RWPE2 (cell line): ENCODE results near the gene PCDH15.

Experiments used
- ATAC-seq: fragments of 200-7000 bp; cut with Tn5 transposase; 3 replicates; pipeline ENCODE4 v1.9.1; 2021; ENCODE audit warnings: low read depth
- DNase-seq: peaks from one replicate; pipeline ENCODE4 v3.0.0-alpha.2; 2020; ENCODE audit warnings: low spot score
- H3K27ac ChIP-seq: fragments of 450-650 bp; 2 replicates; pipeline ENCODE4 v1.5.1; 2017; ENCODE audit warnings: mild to moderate bottlenecking; ENCODE audit not compliant: poor library complexity, severe bottlenecking
- H3K27me3 ChIP-seq: fragments of 250-450 bp; sonication (Bioruptor Pico); 2 replicates; pipeline ENCODE4 v1.5.1; 2021; ENCODE audit warnings: mild to moderate bottlenecking, moderate library complexity; ENCODE audit not compliant: insufficient read depth, poor library complexity, severe bottlenecking
- H3K36me3 ChIP-seq: fragments of 250-450 bp; sonication (Bioruptor Pico); 2 replicates; pipeline ENCODE4 v1.5.1; 2020; ENCODE audit warnings: low read depth, mild to moderate bottlenecking, moderate library complexity
- H3K4me1 ChIP-seq: fragments of 250-450 bp; sonication (Bioruptor Pico); 2 replicates; pipeline ENCODE4 v1.5.1; 2021; ENCODE audit warnings: mild to moderate bottlenecking, moderate library complexity; ENCODE audit not compliant: insufficient read depth, poor library complexity, severe bottlenecking
- H3K4me3 ChIP-seq: fragments of 250-450 bp; sonication (Bioruptor Pico); 2 replicates; pipeline ENCODE4 v1.5.1; 2021; ENCODE audit warnings: mild to moderate bottlenecking, moderate library complexity; ENCODE audit not compliant: severe bottlenecking
- H3K9me3 ChIP-seq: fragments of 250-450 bp; sonication (Bioruptor Pico); 2 replicates; pipeline ENCODE4 v1.5.1; 2021; ENCODE audit warnings: mild to moderate bottlenecking, moderate library complexity; ENCODE audit not compliant: severe bottlenecking
- CTCF ChIP-seq: fragments of 450-650 bp; IDR thresholded peaks from one replicate; pipeline ENCODE4 v1.5.1; 2017; ENCODE audit warnings: mild to moderate bottlenecking, moderate library complexity; ENCODE audit not compliant: poor library complexity, severe bottlenecking

Gene PCDH15

GRCh38 chr10:54622017-54622416 is 179.0 kb downstream of the PCDH15 start:
- Histone ChIP-seq H3K36me3 (no peaks in the 10 kb centered on the region), H3K27me3 (no peaks in the 10 kb centered on the region), H3K27ac (no peak overlapping the region), H3K9me3 (no peaks in the 10 kb centered on the region), H3K4me1 (no peaks in the 10 kb centered on the region), H3K4me3 (no peak overlapping the region)
- DNase-seq, result no peak
- TF ChIP-seq CTCF, result no peak
- ATAC-seq, result no peak

GRCh38 chr10:54620352-54620751 is 180.7 kb downstream of the PCDH15 start:
- Histone ChIP-seq H3K4me3 (no peak overlapping the region), H3K4me1 (no peaks in the 10 kb centered on the region), H3K9me3 (no peaks in the 10 kb centered on the region), H3K27ac (no peak overlapping the region), H3K36me3 (no peaks in the 10 kb centered on the region), H3K27me3 (no peaks in the 10 kb centered on the region)
- DNase-seq, result no peak
- no peak for TF ChIP-seq CTCF
- no peak for ATAC-seq

- DNase-seq (no peak), ATAC-seq (no peak)
- no peaks in the 10 kb centered on the region for H3K27me3 ChIP-seq
- no peaks in the 10 kb centered on the region for H3K9me3 ChIP-seq
- H3K27ac ChIP-seq, result no peak overlapping the region
- TF ChIP-seq CTCF, result no peak
- peaks cover 16% of the 10 kb centered on the region for H3K4me1 ChIP-seq
- no peak overlapping the region for H3K4me3 ChIP-seq
- no peaks in the 10 kb centered on the region for H3K36me3 ChIP-seq
Observed at GRCh38 chr10:54614072-54614471, 187.0 kb downstream of the PCDH15 start.

- H3K36me3 ChIP-seq, result no peaks in the 10 kb centered on the region
Observed at GRCh38 chr10:54613162-54613561, 187.9 kb downstream of the PCDH15 start.

More at GRCh38 chr10:54613162-54613561, 187.9 kb downstream of the PCDH15 start:
- no peaks in the 10 kb centered on the region for H3K27me3 ChIP-seq
- TF ChIP-seq CTCF, result no peak
- DNase-seq, result no peak
- H3K27ac ChIP-seq, result no peak overlapping the region
- H3K9me3 ChIP-seq, result no peaks in the 10 kb centered on the region
- H3K4me3 ChIP-seq, result no peak overlapping the region
- peaks cover 16% of the 10 kb centered on the region for H3K4me1 ChIP-seq
- ATAC-seq, result no peak
